K562 (cell line): ENCODE data around the gene ARID3B. TPM values are rescaled to one million over a fixed set of nuclear protein-coding genes. Genes with fewer than 3 reads are reported as not detected.
A peak's percentile ranks its signal among the peaks of the same experiment; 100 is the strongest.

Experiments
- CBX3 ChIP-seq, 2 experiments: IDR thresholded peaks; 1 replicate in 1 of 2; 2 replicates in 1 of 2; pipeline ENCODE4 v1.6.1; 2012; ENCODE audit warnings: inconsistent platforms in 2 of 2, low read length in 2 of 2, borderline replicate concordance in 1 of 2, control low read depth in 1 of 2
- FOS ChIP-seq: IDR thresholded peaks from 3 replicates; pipeline ENCODE4 v1.6.1; 2011; ENCODE audit not compliant: insufficient read length; ENCODE audit errors: extremely low read depth
- GABPB2 ChIP-seq: fragments of 250-450 bp; sonication (Bioruptor Pico); conservative IDR thresholded peaks from 2 replicates; pipeline ENCODE4 v1.5.1; 2021; ENCODE audit warnings: mild to moderate bottlenecking
- HINFP ChIP-seq: fragments of 450-650 bp; conservative IDR thresholded peaks from 2 replicates; pipeline ENCODE4 v1.6.1; 2016; ENCODE audit warnings: missing genetic modification characterization, low read depth, mild to moderate bottlenecking, control low read depth, missing compliant biosample characterization
- HNRNPH1 ChIP-seq: fragments of 200-400 bp; formaldehyde crosslinking; optimal IDR thresholded peaks from 2 replicates; pipeline ENCODE3; 2017; ENCODE audit warnings: low read depth, mild to moderate bottlenecking, low read length, moderate library complexity
- KDM5B ChIP-seq: fragments of 200-600 bp; sonication (generic); IDR thresholded peaks from 2 replicates; pipeline ENCODE4 v1.6.1; 2012; ENCODE audit warnings: low read depth, mild to moderate bottlenecking, moderate library complexity, low read length, control low read depth, inconsistent platforms; ENCODE audit not compliant: insufficient replicate concordance
- NKRF ChIP-seq: fragments of 450-650 bp; IDR thresholded peaks from 2 replicates; pipeline ENCODE4 v1.6.1; 2016; ENCODE audit warnings: borderline replicate concordance
- NONO ChIP-seq, 2 experiments: fragments of 200-400 bp in 1 of 2; fragments of 450-650 bp in 1 of 2; formaldehyde crosslinking in 1 of 2; IDR thresholded peaks; 2 replicates each; pipeline ENCODE4 v1.6.1; 2017; ENCODE audit warnings: low read depth in 2 of 2, mild to moderate bottlenecking in 2 of 2, moderate library complexity in 2 of 2, low read length in 1 of 2
- POLR2AphosphoS5 ChIP-seq: IDR thresholded peaks from 2 replicates; pipeline ENCODE4 v1.6.1; 2011; ENCODE audit warnings: mild to moderate bottlenecking, low read depth, low read length, moderate library complexity; ENCODE audit not compliant: control insufficient read depth, insufficient read depth
- TFAP4 ChIP-seq: sonication (generic); formaldehyde crosslinking; IDR thresholded peaks from 2 replicates; pipeline ENCODE4 v1.8.0; 2022; ENCODE audit warnings: missing genetic modification reagents, mild to moderate bottlenecking, moderate library complexity, borderline replicate concordance
- THAP12 ChIP-seq: fragments of 250-450 bp; sonication (Bioruptor Pico); IDR thresholded peaks from 2 replicates; pipeline ENCODE4 v1.9.0; 2021; ENCODE audit warnings: mild to moderate bottlenecking, inconsistent platforms
- ZNF764 ChIP-seq: fragments of 250-450 bp; sonication (Bioruptor Pico); IDR thresholded peaks from 2 replicates; pipeline ENCODE4 v1.4.0; 2020; ENCODE audit warnings: low read depth, mild to moderate bottlenecking, moderate library complexity
- polyA plus RNA-seq, 8 experiments: library from polyadenylated mRNA; depleted of rRNA in 4 of 8; stranded (reverse) in 5 of 8; unstranded in 3 of 8; fragments of >200 nt; fragmentation: Nextera tagmentation in 2 of 8; fragmentation: Illumina TruSeq in 1 of 8; extraction: Ambion mirVana in 2 of 8; extraction: Trizol in 1 of 8; gene quantifications; 2 replicates each; pipeline versions ENCODE4 v1.2.1 to v1.2.3, GENCODE V29; 2011 to 2014; ENCODE audit warnings: inconsistent platforms in 1 of 8, missing spikeins in 1 of 8
- total RNA-seq, 7 experiments: library from RNA; depleted of rRNA in 6 of 7; stranded (reverse); fragments of >200 nt in 6 of 7; fragmentation: Illumina TruSeq in 2 of 7; extraction: Trizol in 2 of 7; gene quantifications; 2 replicates each; pipeline versions ENCODE4 v1.2.1 to v1.2.3, GENCODE V29; 2011 to 2021; ENCODE audit warnings: low replicate concordance in 1 of 7
- TF ChIP-seq, protein P1 (sequence below): fragments of 450-650 bp; IDR thresholded peaks from 2 replicates; pipeline ENCODE4 v1.6.1; 2018; ENCODE audit warnings: mild to moderate bottlenecking, low read depth; ENCODE audit not compliant: partially characterized antibody

ARID3B gene
- total and polyA plus RNA-seq, 9 of the 15 experiments (the other 6 are each of a cell fraction or from before 2014, with no cell fraction given), result 0.32 to 15.1 (median 7.1) TPM

GRCh38 chr15:74540761-74541493 is at the start of gene ARID3B (continued):
- TF ChIP-seq THAP12 (CRISPR knock-in tag) (peak; percentile 48; the same call in 1 of the 2 replicates), HINFP (no peak), POLR2AphosphoS5 (peak; percentile 93), HNRNPH1 (no peak), KDM5B (peak; percentile 82), NKRF (peak; percentile 87; the same call in 1 of the 2 replicates), FOS (peak; percentile 48), NONO (IDR thresholded peaks at IDR 0.05; ENCODE audit: low read depth in 2 of 2, low read length in 1 of 2) (0 out of 4 replicates have a peak, but pooled peaks of 1 of the 2 experiments have one; percentile 51), GABPB2 (no peak), ZNF764 (CRISPR knock-in tag) (no peak), CBX3 (IDR thresholded peaks at IDR 0.05; ENCODE audit: borderline replicate concordance in 1 of 2, low read length in 2 of 2) (peak in 1 of 2 experiments; percentile 49; a peak in 1 of 3 replicates), TFAP4 (CRISPR knock-in tag) (peak; percentile 28)
- TF ChIP-seq, protein P1, sequence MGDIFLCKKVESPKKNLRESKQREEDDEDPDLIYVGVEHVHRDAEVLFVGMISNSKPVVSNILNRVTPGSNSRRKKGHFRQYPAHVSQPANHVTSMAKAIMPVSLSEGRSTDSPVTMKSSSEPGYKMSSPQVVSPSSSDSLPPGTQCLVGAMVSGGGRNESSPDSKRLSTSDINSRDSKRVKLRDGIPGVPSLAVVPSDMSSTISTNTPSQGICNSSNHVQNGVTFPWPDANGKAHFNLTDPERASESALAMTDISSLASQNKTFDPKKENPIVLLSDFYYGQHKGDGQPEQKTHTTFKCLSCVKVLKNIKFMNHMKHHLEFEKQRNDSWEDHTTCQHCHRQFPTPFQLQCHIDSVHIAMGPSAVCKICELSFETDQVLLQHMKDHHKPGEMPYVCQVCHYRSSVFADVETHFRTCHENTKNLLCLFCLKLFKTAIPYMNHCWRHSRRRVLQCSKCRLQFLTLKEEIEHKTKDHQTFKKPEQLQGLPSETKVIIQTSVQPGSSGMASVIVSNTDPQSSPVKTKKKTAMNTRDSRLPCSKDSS, result no peak
